HepG2 (cell line): ENCODE results near the gene TMEM9B. TPM values are rescaled to one million over a fixed set of nuclear protein-coding genes. Genes with fewer than 3 reads are reported as not detected.

Experiments
- ATAC-seq: fragments of 200-7000 bp; cut with Tn5 transposase; 3 replicates; pipeline ENCODE4 v1.9.1; 2020; ENCODE audit warnings: mild to moderate bottlenecking, moderate library complexity
- BruUV-seq: library from RNA; stranded (reverse); fragments of 400-500 nt; replicated peaks from 2 replicates; lab custom pipeline; 2021; lab: Mats Ljungman, UMichigan
- CTCF ChIA-PET: fragments of 300-600 bp; formaldehyde crosslinking; extraction: SDS; loops from one replicate; lab custom pipeline; 2021; ENCODE audit warnings: low total read pairs, inconsistent platforms, low intra/inter-chr PET ratio; lab: Yijun Ruan, JAX
- POLR2A ChIA-PET: fragments of 350-600 bp; sonication (Branson Sonifier 250); formaldehyde crosslinking; loops from one replicate; lab custom pipeline; 2020; ENCODE audit warnings: antibody characterized with exemption, inconsistent platforms; lab: Yijun Ruan, JAX
- DNase-seq: peaks from one replicate; pipeline ENCODE4 v3.0.0-alpha.2; 2015; ENCODE audit warnings: low spot score
- FAIRE-seq: peaks from 3 replicates; lab custom pipeline; 2011; peaks lifted over from hg19 to GRCh38; lab: Jason Lieb, UNC
- H2AFZ ChIP-seq: one replicate; pipeline ENCODE4 v1.6.1; 2011; ENCODE audit warnings: low read length, inconsistent platforms
- H3K27ac ChIP-seq: fragments of 300-600 bp; 3 replicates; pipeline ENCODE4 v1.8.0; 2011; ENCODE audit warnings: mixed run types, mild to moderate bottlenecking, mixed read lengths, low read length, inconsistent platforms; ENCODE audit not compliant: insufficient read depth; ENCODE audit errors: extremely low read length
- H3K27me3 ChIP-seq, 2 experiments: fragments of 200-600 bp in 1 of 2; 2 replicates in 1 of 2; 3 replicates in 1 of 2; pipeline versions ENCODE4 v1.6.0 to v1.8.0; 2011; ENCODE audit warnings: low read length in 2 of 2, mild to moderate bottlenecking in 2 of 2, moderate library complexity in 2 of 2, inconsistent platforms in 1 of 2; ENCODE audit not compliant: insufficient read depth in 2 of 2, control insufficient read depth in 1 of 2
- H3K36me3 ChIP-seq, 2 experiments: fragments of 200-600 bp in 1 of 2; replicated peaks in 1 of 2; 2 replicates in 1 of 2; 3 replicates in 1 of 2; pipeline versions ENCODE4 v1.5.1 to v1.8.0; 2011; ENCODE audit warnings: low read length in 2 of 2, inconsistent platforms in 1 of 2; ENCODE audit not compliant: insufficient read depth in 2 of 2, control insufficient read depth in 1 of 2
- H3K4me1 ChIP-seq: 2 replicates; pipeline ENCODE4 v1.5.1; 2012; ENCODE audit warnings: low read length, inconsistent platforms; ENCODE audit not compliant: insufficient read depth
- H3K4me2 ChIP-seq: 2 replicates; pipeline ENCODE4 v1.6.0; 2011; ENCODE audit warnings: low read depth, low read length, inconsistent platforms
- H3K4me3 ChIP-seq, 3 experiments: fragments of 200-600 bp in 1 of 3; sonication (generic), shearing (Covaris generic) in 1 of 3; replicated peaks in 1 of 3; 2 replicates each; pipeline ENCODE4 v1.5.1; 2011 to 2016; ENCODE audit warnings: low read length in 3 of 3, inconsistent platforms in 2 of 3, low read depth in 2 of 3, mild to moderate bottlenecking in 2 of 3, control low read depth in 1 of 3, mixed read lengths in 1 of 3; ENCODE audit not compliant: insufficient read depth in 1 of 3
- H3K79me2 ChIP-seq: one replicate; pipeline ENCODE4 v1.6.1; 2011; ENCODE audit warnings: low read length, inconsistent platforms; ENCODE audit not compliant: insufficient read depth
- H3K9ac ChIP-seq: 2 replicates; pipeline ENCODE4 v1.6.0; 2011; ENCODE audit warnings: mild to moderate bottlenecking, low read depth, low read length, inconsistent platforms; ENCODE audit not compliant: insufficient read depth
- H3K9me3 ChIP-seq: 2 replicates; pipeline ENCODE4 v1.5.1; 2012; ENCODE audit warnings: mild to moderate bottlenecking, low read length
- H4K20me1 ChIP-seq: 2 replicates; pipeline ENCODE4 v1.6.0; 2011; ENCODE audit warnings: inconsistent platforms, mild to moderate bottlenecking, low read length, moderate library complexity; ENCODE audit not compliant: insufficient read depth
- ETV6 ChIP-seq: sonication (generic); formaldehyde crosslinking; conservative IDR thresholded peaks from 2 replicates; pipeline ENCODE4 v1.4.0; 2020; ENCODE audit warnings: missing genetic modification reagents
- FOXA1 ChIP-seq, 2 experiments: fragments of 450-650 bp in 1 of 2; sonication (generic) in 1 of 2; formaldehyde crosslinking in 1 of 2; IDR thresholded peaks; 2 replicates each; pipeline versions ENCODE4 v1.4.0 to v1.6.1; 2016 to 2020; ENCODE audit warnings: missing genetic modification reagents in 1 of 2
- FOXJ3 ChIP-seq: sonication (generic); formaldehyde crosslinking; IDR thresholded peaks from 2 replicates; pipeline ENCODE4 v1.4.0; 2020; ENCODE audit warnings: missing genetic modification reagents, mild to moderate bottlenecking, borderline replicate concordance
- HCFC1 ChIP-seq: fragments of 150-350 bp; IDR thresholded peaks from 2 replicates; pipeline ENCODE4 v1.6.1; 2014; ENCODE audit warnings: low read depth, low read length
- SRF ChIP-seq: IDR thresholded peaks from 2 replicates; pipeline ENCODE4 v1.6.1; 2011; ENCODE audit warnings: mild to moderate bottlenecking, low read depth, low read length, moderate library complexity
- TOE1 ChIP-seq: sonication (generic); formaldehyde crosslinking; IDR thresholded peaks from 2 replicates; pipeline ENCODE4 v1.4.0; 2020; ENCODE audit warnings: mild to moderate bottlenecking, missing genetic modification reagents
- ZNF121 ChIP-seq: sonication (generic); formaldehyde crosslinking; IDR thresholded peaks from 2 replicates; pipeline ENCODE4 v1.5.0; 2020; ENCODE audit warnings: mild to moderate bottlenecking, missing genetic modification reagents
- ZSCAN31 ChIP-seq: sonication (generic); formaldehyde crosslinking; IDR thresholded peaks from 2 replicates; pipeline ENCODE4 v1.5.0; 2020; ENCODE audit warnings: low read depth, mild to moderate bottlenecking, missing genetic modification reagents
- WGBS: methylation state at CpG from one replicate; pipeline ENCODE4 v1.1.6; 2017; ENCODE audit warnings: low lambda C conversion rate; 5-methylcytosine and 5-hydroxymethylcytosine counted together
- in situ Hi-C: cut with HindIII; loops from 2 replicates; pipeline ENCODE4 v1.10.0; 2017; ENCODE audit warnings: low pct_unique_long_range_greater_than_20kb; ENCODE audit not compliant: extremely low pct_ligation_motif_present
- intact Hi-C: fragments of 100-400 bp; cut with micrococcal nuclease; formaldehyde crosslinking; loops from one replicate; pipeline ENCODE4 v1.10.0; 2022; ENCODE audit not compliant: unreplicated experiment
- polyA plus RNA-seq, 8 experiments: library from polyadenylated mRNA; depleted of rRNA in 3 of 8; stranded (reverse) in 7 of 8; unstranded in 1 of 8; fragments of >200 nt; fragmentation: Illumina TruSeq in 4 of 8; extraction: Trizol in 4 of 8; gene quantifications; 2 replicates each; pipeline versions ENCODE4 v1.2.1 to v1.2.3, GENCODE V29; 2011 to 2016; ENCODE audit warnings: low read depth in 4 of 8, missing spikeins in 1 of 8, mixed read lengths in 1 of 8; ENCODE audit not compliant: insufficient read depth in 1 of 8
- total RNA-seq, 5 experiments: library from RNA; depleted of rRNA; stranded (reverse); fragments of >200 nt; fragmentation: Illumina TruSeq; extraction: Trizol; gene quantifications; 2 replicates each; pipeline ENCODE4 v1.2.3, GENCODE V29; 2016; ENCODE audit warnings: low read depth in 1 of 5
- TF ChIP-seq, protein P1 (sequence below): sonication (generic); formaldehyde crosslinking; IDR thresholded peaks from 2 replicates; pipeline ENCODE4 v1.4.0; 2020; ENCODE audit warnings: missing genetic modification reagents
- TF ChIP-seq, protein P2 (sequence below): sonication (generic); formaldehyde crosslinking; IDR thresholded peaks from 2 replicates; pipeline ENCODE4 v1.5.1; 2020; ENCODE audit warnings: missing genetic modification reagents, mild to moderate bottlenecking, borderline replicate concordance
- TF ChIP-seq, protein P3 (sequence below): sonication (generic); formaldehyde crosslinking; conservative IDR thresholded peaks from 2 replicates; pipeline ENCODE4 v1.4.0; 2020; ENCODE audit warnings: missing genetic modification reagents

The TMEM9B gene
- total and polyA plus RNA-seq, 2 of the 13 experiments (the other 11 are each of a cell fraction or from before 2014, with no cell fraction given), result 12.4 to 20.8 TPM

- CTCF ChIA-PET, result no interaction called here
- in situ Hi-C loops, result loop anchor here (25.0 kb wide), 1 partner anchor 276 kb away; the partner anchor contains the start of genes RPL27A and TRIM66
- BruUV-seq, result TSS peak; percentile 44
- no peak for TF ChIP-seq TOE1
- TF ChIP-seq SRF, result no peak
- TF ChIP-seq, protein P1, sequence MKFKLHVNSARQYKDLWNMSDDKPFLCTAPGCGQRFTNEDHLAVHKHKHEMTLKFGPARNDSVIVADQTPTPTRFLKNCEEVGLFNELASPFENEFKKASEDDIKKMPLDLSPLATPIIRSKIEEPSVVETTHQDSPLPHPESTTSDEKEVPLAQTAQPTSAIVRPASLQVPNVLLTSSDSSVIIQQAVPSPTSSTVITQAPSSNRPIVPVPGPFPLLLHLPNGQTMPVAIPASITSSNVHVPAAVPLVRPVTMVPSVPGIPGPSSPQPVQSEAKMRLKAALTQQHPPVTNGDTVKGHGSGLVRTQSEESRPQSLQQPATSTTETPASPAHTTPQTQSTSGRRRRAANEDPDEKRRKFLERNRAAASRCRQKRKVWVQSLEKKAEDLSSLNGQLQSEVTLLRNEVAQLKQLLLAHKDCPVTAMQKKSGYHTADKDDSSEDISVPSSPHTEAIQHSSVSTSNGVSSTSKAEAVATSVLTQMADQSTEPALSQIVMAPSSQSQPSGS (CRISPR knock-in tag), result no peak
- TF ChIP-seq, protein P2, sequence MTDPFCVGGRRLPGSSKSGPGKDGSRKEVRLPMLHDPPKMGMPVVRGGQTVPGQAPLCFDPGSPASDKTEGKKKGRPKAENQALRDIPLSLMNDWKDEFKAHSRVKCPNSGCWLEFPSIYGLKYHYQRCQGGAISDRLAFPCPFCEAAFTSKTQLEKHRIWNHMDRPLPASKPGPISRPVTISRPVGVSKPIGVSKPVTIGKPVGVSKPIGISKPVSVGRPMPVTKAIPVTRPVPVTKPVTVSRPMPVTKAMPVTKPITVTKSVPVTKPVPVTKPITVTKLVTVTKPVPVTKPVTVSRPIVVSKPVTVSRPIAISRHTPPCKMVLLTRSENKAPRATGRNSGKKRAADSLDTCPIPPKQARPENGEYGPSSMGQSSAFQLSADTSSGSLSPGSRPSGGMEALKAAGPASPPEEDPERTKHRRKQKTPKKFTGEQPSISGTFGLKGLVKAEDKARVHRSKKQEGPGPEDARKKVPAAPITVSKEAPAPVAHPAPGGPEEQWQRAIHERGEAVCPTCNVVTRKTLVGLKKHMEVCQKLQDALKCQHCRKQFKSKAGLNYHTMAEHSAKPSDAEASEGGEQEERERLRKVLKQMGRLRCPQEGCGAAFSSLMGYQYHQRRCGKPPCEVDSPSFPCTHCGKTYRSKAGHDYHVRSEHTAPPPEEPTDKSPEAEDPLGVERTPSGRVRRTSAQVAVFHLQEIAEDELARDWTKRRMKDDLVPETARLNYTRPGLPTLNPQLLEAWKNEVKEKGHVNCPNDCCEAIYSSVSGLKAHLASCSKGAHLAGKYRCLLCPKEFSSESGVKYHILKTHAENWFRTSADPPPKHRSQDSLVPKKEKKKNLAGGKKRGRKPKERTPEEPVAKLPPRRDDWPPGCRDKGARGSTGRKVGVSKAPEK, result no peak
- no peak for TF ChIP-seq FOXA1 (IDR thresholded peaks at IDR 0.05)
- TF ChIP-seq FOXA1 (CRISPR knock-in tag; IDR thresholded peaks at IDR 0.05), result no peak
- no peak for TF ChIP-seq FOXJ3 (CRISPR knock-in tag)
- no peak for TF ChIP-seq ZSCAN31 (CRISPR knock-in tag)
- TF ChIP-seq, protein P3, sequence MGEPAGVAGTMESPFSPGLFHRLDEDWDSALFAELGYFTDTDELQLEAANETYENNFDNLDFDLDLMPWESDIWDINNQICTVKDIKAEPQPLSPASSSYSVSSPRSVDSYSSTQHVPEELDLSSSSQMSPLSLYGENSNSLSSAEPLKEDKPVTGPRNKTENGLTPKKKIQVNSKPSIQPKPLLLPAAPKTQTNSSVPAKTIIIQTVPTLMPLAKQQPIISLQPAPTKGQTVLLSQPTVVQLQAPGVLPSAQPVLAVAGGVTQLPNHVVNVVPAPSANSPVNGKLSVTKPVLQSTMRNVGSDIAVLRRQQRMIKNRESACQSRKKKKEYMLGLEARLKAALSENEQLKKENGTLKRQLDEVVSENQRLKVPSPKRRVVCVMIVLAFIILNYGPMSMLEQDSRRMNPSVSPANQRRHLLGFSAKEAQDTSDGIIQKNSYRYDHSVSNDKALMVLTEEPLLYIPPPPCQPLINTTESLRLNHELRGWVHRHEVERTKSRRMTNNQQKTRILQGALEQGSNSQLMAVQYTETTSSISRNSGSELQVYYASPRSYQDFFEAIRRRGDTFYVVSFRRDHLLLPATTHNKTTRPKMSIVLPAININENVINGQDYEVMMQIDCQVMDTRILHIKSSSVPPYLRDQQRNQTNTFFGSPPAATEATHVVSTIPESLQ, result no peak
- TF ChIP-seq ZNF121 (CRISPR knock-in tag), result no peak
- TF ChIP-seq HCFC1, result no peak
- TF ChIP-seq ETV6 (CRISPR knock-in tag), result no peak
- WGBS, result 56% methylated on average over 2 of the region's 2 CpGs
- H3K27ac ChIP-seq, result no peak overlapping the region
- FAIRE-seq (no peak), DNase-seq (no peak), ATAC-seq (no peak)
- peaks cover 13% of the 10 kb centered on the region for H3K79me2 ChIP-seq
- no peak overlapping the region for H2AFZ ChIP-seq
- intact Hi-C loops, result loop anchor here (5.0 kb wide), 1 partner anchor 276 kb away; no protein-coding TSS in a partner anchor
- POLR2A ChIA-PET, result interaction anchor here (0.9 to 2.0 kb wide), 2 partner anchors 12 to 280 kb away, joined by 3 to 8 read pairs; partner anchors contain the start of genes RPL27A and TRIM66
- H3K27me3 ChIP-seq, result no peaks in the 10 kb centered on the region
- peaks cover 19% of the 10 kb centered on the region for H3K4me1 ChIP-seq
- H3K9me3 ChIP-seq, result no peaks in the 10 kb centered on the region
- no peaks in the 10 kb centered on the region for H4K20me1 ChIP-seq
- H3K4me3 ChIP-seq, result peak overlapping the region in 2 of 3 experiments; percentile 86 to 93; a peak in 2 of 6 replicates
- peak overlapping the region; percentile 84; the same call in 1 of the 2 replicates for H3K4me2 ChIP-seq
- no peaks in the 10 kb centered on the region for H3K36me3 ChIP-seq
- peak overlapping the region; percentile 86; the same call in 1 of the 2 replicates for H3K9ac ChIP-seq
These were observed 1.4 kb downstream of the TMEM9B start for GRCh38 chr11:8962841-8963240.
